Transverse colon (tissue), 3 donors: ENCODE data around the gene RBM44.

Experiments used
- EP300 ChIP-seq: sonication (generic); formaldehyde crosslinking; IDR thresholded peaks from one replicate; pipeline ENCODE4 v1.6.1; 2017; ENCODE audit warnings: antibody characterized with exemption, low read depth
- POLR2A ChIP-seq: fragments of 450-650 bp; IDR thresholded peaks from one replicate; pipeline ENCODE4 v1.6.1; 2016; ENCODE audit warnings: antibody characterized with exemption, mild to moderate bottlenecking, moderate library complexity
- TF ChIP-seq, protein P1 (sequence below), 5 experiments: fragments of 200-600 bp in 3 of 5; fragments of 450-650 bp in 2 of 5; sonication (generic) in 3 of 5; IDR thresholded peaks; 1 replicate in 2 of 5; 2 replicates in 3 of 5; pipeline ENCODE4 v1.5.1; 2016 to 2017; ENCODE audit warnings: antibody characterized with exemption in 5 of 5, inconsistent platforms in 3 of 5, mild to moderate bottlenecking in 2 of 5, moderate library complexity in 1 of 5

DNA sequence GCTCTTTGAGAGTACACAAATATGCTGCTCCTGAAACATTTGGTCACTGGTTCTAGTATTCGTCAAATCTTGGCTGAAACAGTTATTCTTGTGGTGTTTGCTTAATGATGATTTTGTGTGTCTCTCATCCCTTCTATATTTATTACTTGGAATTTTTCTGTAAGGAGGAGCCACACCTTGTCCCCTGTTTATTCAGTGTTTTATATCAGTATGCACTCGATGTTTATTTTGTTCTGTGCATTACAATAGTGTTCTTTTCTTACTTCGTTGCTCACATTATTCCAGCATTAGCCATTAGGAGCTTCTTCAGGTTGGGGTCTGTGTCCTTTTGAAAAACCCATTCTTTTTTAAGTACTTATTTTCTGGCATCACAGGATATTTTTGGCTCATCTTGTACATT lies 55.7 kb downstream of the RBM44 start:
- TF ChIP-seq EP300 (no peak), POLR2A (no peak)
- TF ChIP-seq, protein P1, sequence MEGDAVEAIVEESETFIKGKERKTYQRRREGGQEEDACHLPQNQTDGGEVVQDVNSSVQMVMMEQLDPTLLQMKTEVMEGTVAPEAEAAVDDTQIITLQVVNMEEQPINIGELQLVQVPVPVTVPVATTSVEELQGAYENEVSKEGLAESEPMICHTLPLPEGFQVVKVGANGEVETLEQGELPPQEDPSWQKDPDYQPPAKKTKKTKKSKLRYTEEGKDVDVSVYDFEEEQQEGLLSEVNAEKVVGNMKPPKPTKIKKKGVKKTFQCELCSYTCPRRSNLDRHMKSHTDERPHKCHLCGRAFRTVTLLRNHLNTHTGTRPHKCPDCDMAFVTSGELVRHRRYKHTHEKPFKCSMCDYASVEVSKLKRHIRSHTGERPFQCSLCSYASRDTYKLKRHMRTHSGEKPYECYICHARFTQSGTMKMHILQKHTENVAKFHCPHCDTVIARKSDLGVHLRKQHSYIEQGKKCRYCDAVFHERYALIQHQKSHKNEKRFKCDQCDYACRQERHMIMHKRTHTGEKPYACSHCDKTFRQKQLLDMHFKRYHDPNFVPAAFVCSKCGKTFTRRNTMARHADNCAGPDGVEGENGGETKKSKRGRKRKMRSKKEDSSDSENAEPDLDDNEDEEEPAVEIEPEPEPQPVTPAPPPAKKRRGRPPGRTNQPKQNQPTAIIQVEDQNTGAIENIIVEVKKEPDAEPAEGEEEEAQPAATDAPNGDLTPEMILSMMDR (IDR thresholded peaks at IDR 0.05) = no peak
